GM18499 (cell line): ENCODE results near the gene SFT2D2.
"Not testable (repeated sequence)": the region's sequence is repeated elsewhere in the genome, so short reads cannot be mapped to it uniquely, and the experiment has no call there.

Experiments used
- ATAC-seq: cut with Tn5 transposase; IDR thresholded peaks from one replicate; pipeline ENCODE4 v1.9.1; 2021; ENCODE audit warnings: moderate number of reproducible peaks; ENCODE audit not compliant: insufficient read depth, unreplicated experiment

Gene SFT2D2

DNA sequence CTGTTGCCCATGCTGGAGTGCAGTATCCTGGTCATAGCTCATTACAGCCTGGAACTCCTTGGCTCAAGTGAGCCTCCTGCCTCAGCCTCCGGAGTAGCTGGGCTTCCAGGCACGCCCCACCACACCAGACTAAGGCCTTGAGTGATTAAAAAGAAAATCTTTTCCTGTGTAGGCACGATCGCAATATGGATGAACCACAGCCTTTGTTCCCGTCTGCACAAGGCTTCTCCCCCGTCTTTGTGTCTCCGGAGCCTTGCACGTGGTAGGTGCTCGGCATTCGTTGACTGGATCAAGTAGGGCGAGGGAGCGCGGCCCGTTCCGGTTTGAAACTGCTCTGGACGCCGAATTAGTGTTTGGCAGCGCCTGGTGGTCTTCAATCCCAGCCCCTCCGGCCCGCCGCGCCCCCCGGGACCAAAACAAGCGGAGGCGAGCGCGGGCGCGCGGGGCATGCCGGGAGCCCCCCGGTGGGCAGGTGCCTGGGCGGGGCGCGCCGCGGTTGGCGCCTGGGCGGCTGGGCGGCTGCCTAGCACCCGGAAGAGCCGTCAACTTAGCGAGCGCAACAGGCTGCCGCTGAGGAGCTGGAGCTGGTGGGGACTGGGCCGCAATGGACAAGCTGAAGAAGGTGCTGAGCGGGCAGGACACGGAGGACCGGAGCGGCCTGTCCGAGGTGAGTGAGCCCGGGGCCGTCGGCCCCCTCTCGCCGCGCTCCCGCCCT, at the start of gene SFT2D2:
TSS of gene SFT2D2 (plus strand) at position 529 of the 715 bp plus-strand sequence. CDS start at position 605, 76 bp downstream.
- ATAC-seq: peak; percentile 34

DNA sequence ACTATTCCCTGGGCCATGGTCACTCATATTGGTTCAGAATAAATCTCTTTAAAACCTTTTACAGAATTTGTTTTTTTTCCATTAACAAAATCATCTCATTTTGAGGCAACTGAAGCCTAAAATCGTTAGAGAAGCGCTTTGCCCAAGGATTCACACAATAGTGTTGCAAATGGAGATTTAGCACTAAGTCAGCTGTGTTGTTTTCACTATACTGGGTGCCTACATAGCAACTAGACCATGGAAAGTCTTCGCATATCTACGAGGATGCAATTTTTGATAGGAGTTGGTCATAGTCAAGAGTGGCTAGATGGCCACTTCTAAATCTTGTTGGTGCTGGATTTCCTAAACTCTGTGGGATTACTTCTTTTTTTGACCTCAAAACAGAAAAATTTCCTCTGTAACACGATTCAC, 47.6 kb upstream of the SFT2D2 start:
- ATAC-seq: no peak

DNA sequence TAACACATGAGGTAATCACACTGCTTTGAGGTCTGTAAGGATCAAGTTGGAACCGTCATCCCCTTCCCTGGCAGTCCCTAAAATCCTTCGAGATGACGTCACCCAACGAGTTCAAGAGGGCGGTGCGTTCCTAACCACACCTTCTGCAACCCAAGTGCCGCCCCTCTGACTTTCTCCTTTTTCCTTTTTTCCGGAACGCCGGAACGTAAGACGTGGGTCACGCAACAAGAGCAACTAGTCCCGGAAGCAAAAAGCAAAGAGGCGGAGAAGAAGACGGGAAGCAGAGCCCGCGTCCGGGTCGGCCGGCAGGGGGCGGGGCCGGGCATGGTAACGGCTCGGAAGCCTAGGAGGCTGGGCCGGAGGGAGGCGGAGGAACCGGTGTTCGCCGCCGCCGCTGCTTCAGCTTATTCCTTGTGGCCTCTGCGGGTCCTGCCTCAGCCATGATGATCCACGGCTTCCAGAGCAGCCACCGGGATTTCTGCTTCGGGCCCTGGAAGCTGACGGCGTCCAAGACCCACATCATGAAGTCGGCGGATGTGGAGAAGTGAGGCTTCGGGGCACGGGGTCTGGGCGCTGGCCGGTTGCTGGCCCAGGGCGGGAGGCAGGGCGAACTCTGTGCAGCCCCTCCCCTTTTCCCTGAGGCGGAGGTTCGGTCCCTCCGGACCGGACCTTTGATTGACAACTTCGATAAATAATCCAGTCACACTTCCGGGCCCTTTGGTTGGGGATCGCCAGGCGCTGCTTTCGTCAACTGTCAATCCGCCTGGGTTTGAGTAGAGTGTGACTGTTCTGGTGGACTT, 47.0 kb upstream of the SFT2D2 start, which contains the start of gene TIPRL:
TSS of gene TIPRL (plus strand) at position 325 of the 800 bp plus-strand sequence. CDS start at position 441, 116 bp downstream.
- peak; percentile 74 for ATAC-seq

DNA sequence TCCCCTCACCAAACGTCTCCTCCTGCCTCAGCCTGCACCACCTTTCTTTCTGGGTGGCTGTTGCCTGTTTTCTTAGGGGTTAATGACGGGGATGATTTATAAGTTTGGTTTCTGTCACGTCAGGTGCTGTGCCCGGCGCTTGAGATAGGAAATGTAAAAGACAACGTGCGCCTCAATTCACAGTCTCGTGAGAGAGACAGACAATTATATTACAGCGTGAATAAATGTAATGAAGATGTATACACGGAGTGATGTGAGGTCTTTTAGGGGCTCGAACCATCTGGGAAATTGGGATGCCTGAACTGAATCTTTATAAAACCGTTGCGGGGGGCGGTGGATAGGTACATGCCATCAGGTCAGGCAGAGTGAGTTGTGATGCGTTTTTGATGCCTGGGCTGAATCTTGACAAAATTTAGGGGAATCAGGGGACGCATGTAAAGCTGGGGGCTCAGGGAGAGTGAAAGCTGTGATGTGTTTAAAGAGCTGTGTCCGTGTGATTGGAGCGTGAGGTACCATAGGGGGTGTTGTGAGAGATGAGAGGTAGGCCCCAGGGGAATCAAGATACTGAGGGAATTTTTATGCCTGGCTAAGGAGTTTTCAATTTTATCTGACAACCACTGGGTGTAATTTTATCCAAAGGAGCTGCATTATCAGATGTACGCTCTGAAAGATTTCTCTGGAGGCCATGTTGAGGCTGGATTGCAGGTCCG, 46.2 kb upstream of the SFT2D2 start:
- no peak for ATAC-seq

DNA sequence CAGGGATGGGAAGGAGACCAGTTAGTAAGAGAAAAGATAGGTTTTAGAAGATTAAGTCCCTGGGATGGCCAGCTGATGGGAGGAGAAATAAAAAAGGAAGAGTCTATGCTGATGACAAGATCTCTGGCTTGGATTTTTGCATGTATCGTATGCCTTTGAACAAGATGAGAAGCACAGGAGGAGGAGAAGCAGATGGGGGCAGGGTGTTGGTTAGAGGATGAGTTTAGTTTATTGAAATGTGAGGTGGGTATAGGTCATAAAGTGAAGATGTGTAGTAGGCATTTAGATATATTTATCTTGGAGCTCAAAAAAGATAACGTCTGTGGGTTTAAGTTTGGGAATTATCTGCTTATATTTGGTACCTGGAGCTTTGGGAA, 45.7 kb upstream of the SFT2D2 start:
- ATAC-seq: no peak

DNA sequence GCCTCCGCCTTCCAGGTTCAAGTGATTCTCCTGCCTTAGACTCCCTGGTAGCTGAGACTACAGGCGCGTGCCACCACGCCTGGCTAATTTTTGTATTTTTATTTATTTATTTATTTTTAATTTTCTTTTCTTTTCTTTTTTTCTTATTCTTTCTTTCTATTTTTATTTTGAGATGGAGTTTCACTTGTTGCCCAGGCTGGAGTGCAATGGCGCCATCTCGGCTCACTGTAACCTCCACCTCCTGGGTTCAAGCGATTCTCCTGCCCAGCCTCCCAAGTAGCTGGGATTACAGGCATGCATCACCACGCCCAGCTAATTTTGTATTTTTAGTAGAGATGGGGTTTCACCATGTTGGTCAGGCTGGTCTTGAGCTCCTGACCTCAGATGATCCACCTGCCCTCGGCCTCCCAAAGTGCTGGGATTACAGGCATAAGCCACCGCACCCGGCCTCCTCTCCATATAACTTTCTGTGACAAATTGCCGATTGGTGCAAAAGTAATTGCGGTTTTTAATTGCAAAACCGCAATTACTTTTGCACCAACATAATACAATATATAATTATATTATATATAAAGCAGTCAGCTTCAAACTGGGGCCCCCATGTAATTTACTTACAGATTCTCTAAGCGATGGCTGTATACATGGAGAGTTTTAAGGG, 44.6 kb upstream of the SFT2D2 start:
- ATAC-seq: not testable (repeated sequence)

DNA sequence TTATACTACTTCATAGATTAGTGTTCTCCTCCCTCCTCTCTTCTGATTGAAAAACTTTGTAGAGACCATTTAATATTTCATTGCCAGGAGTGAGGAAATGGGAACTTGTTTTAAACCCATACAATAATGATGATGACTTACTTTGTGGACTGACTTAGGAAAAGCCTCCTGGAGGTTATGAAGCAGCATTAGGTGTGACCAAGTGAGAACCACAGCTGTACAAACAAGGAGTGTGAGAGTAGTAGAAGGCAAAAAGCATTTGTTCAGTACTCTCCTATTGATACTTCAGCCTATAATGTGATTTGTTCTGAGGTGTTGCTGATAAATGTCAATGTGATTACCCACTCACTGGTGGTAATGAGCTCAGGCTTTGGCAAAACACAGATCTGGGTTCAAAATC, 38.6 kb upstream of the SFT2D2 start:
- ATAC-seq: no peak

DNA sequence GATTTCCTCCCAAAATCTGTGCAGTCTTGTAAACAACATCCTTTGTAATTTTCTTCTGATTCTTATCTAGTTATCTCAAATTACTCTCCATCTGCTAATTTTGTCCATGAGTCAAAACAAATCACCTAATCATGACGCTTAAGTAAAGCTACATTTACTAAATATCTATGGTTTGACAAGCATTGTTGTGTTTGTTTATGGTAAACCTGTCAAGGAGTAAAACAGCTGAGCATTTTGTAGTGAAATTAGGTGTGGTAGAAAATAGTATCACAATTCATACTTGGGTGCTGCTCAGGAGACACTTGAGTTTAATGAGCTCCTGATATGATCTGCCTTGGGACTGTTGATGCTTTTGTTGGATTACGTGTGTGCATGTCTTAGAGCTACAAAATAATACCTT, 35.4 kb upstream of the SFT2D2 start:
- no peak for ATAC-seq

DNA sequence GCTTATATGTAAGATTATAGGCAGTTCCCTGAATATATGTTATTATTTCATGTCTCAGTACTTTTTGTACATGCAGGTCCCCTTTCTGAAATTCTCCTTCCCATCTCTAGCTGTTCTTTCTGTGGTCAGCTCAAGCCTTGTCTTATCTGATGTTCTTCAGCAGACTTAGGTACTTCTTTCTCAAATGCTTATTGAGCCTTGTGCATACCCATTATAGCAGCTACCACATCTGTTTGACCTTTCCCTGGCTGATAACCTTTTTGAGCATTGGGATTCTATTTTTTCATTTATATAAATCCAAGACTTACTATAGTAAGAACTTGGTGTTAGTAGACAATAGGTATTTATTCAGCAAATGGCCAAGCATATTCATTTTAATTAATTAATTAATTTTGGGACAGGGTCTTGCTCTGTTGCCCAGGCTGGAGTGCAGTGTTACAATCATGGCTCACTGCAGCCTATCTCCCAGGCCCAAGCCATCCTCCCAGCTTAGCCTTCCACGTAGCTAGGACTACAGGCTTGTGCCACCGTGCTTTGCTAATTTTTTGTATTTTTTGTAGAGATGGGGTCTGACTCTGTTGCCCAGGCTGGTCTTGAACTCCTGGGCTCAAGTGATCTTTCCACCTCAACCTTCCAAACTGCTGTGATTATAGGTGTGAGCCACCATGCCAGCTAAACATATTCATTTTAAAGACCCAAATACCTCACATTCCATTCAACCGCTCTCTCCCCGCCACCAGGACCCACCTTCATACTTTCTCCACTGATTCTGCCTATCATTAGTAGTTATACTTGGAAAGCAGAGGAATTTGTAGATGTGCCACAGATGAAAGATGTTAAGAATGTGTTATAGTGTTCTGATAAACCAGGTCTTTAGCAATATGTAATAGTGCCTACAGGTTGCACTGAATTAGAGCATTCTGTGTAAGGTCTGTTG, 30.3 kb upstream of the SFT2D2 start:
- no peak for ATAC-seq

DNA sequence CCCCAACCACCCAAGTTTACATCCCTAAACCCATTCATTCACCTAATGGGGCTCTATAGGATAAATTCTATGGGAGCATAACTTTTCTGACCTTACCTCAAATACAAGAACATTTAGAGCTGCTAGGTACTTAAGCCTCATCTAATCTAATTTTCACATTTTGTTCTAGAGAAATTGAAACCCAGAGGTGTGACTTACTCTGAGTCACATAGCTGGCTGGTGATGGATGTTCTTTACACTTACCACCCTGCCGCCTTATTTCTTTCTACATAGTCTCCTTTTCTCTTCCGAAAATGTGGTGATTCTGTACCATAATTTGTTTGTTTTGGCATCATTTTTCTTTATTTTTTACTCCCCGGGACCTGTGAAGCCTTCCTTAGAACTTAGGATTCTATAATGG, 26.7 kb upstream of the SFT2D2 start:
- no peak for ATAC-seq

DNA sequence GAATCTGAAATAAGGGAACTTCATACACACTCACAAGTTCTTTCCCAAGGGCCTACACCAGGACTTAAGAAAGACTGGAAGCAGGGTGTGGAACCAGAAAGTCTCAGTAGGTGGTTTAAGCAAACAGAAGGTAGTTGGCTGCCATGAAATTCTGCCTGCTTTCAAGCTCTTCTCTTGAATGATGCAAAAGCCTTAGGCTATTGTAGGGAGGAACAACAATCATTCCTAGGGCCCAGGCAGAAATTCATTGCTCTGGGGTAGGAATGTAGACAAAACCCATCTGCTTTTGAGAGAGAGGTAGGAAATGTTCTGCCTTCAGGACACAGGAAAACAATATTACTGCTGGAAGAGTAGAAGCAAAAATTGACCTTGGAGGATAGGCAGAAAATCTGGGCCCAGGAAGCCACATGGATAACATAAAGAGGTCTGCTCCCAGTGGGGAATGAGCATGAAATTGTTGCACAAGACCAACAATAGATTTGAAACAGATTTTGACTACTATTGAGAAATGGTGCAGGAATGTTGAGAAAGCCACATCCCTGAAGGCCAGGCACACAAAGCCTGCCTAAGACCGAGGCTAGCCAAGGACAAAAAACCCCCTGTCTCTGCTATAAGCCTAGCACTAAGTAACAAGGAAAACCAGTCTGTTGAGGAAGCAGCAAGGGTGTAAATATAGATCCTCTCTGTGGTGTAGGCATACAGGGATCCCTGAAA, 22.7 kb upstream of the SFT2D2 start:
- ATAC-seq: no peak

DNA sequence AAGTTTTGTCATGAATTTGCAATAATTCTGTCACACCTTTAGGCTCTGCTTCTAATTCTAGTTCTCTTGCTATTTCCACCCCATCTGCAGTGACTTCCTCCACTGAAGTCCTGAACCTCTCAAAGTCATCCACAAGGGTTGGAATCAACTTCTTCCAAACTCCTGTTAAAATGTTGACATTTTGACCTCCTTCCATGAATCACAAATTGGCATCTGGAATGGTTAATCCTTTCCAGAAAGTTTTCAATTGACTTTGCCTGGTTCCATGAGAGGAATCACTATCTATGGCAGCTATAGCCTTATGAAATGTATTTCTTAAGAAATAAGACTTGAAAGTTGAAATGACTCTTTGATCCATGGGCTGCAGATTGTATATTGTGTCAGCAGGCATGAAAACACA, 19.7 kb upstream of the SFT2D2 start:
- no peak for ATAC-seq

DNA sequence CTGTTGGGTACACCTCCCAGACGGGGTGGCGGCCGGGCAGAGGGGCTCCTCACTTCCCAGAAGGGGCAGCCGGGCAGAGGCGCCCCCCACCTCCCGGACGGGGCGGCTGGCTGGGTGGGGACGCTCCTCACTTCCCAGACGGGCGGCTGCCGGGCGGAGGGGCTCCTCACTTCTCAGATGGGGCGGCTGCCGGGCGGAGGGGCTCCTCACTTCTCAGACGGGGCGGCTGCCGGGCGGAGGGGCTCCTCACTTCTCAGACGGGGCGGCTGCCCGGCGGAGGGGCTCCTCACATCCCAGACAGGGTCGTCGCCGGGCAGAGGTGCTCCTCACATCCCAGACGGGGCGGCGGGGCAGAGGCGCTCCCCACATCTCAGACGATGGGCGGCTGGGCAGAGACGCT, 18.1 kb upstream of the SFT2D2 start:
- ATAC-seq: not testable (repeated sequence)

DNA sequence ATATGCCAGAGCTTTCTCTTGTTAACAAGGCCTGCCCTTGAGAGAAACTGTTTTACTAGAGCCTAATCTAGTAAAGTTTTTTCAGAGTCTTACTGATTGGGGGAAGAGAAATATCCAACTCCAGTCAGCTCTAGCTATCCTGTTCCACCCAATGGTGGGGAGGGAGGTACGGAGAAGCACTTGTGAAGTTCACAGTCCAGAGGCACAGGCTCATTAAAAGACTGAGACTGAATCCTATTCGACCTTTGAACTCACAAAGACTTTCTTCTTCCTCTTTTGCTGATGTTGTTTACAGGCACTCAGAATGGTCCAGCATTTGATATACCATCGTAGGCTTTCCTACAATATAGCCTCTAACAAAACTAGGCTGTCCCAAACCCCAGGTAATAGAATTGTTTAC, 15.5 kb upstream of the SFT2D2 start:
- no peak for ATAC-seq

DNA sequence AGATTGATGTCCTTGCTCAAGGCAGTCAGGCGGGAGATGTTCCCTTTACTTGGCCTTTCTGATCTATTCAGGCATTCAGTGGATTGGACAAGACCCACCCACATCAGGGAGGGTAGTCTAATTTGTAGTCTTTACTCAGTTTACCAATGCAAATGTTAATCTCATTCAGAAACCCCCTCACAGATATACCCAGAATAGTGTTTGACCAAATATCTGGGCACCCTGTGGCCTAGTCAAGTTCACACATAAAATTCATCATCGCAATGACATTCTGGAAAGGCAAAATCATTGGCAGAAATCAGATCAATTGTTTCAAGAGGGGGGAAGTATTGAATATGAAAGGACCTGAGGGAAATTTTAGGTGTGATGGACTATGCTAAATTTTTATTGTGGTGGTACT, 12.5 kb upstream of the SFT2D2 start:
- no peak for ATAC-seq

DNA sequence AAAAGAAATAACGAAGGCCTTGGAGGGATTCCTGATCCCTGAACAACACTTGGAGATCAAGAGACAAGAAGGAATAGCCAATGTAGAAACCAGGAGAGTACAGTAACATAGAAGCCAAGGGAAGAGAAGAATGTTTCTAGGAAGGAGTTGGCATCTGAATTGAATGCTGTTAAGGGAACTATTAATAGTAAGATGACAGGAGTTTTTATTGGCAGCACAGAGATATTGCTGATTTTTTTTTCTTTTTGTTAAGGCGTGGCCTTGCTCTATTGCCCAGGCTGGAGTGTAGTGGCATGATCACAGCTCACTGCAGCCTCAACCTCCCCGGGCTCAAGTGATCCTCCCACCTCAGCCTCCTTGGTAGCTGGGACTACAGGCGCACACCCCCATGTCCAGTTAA, 9.6 kb upstream of the SFT2D2 start:
- ATAC-seq: no peak

DNA sequence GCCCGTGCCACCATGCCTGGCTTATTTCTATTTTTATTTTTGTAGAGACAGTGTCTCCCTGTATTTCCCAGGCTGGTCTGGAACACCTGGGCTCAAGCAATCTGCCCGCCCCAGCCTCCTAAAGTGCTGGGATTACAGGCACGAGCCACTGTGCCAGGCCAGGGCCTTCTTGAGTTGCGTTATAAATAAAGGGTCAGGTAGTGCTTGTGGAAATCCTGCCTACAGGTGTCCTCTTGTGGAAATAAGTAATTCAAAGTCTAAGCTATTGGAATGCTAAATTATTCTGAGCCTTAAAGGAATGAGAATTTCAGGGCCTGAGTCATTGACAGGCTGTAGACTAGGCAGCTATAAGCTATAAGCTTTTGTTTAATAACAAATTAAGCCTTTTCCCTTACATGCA, 8.1 kb upstream of the SFT2D2 start:
- no peak for ATAC-seq

DNA sequence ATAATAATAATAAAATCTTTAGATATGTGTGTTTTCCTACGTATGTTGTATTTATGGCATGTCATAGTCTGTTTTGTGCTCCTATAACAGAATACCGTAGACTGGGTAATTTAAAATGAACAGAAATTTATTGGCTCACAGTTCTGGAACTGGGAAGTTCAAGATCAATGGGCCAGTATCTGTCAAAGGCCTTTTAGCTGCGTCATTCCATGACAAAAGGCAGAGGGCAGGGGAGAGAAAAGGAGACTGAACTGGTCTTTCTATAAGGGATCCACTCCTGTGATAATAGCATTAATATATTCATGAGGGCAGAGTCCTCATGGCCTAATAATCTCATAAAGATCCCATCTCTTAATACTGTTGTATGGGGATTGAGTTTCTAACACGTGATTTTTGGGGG, 7.1 kb upstream of the SFT2D2 start:
- ATAC-seq: no peak

DNA sequence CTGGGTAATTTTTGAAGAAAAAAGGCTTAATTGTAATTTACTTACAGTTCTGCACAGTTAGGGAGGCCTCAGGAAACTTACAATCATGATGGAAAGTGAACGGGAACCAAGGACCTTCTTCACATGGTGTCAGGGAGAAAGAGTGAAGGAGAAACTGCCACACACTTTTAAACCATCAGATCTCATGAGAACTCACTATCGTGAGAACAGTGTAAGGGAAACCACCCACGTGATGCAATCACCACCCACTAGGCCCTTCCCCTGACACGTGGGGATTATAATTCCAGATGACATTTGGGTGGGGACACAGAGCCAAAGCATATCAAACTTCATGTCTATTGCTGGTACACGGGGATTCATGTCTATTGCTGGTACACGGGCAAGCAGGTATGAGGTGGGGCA, 5.3 kb upstream of the SFT2D2 start:
- ATAC-seq: no peak
